Tibial nerve (tissue), 4 donors: ENCODE measurements around the gene CTSH. TPM values are rescaled to one million over a fixed set of nuclear protein-coding genes. Genes with fewer than 3 reads are reported as not detected.

Source experiments
- DNase-seq, 2 donors: peaks; one replicate each; pipeline ENCODE4 v3.0.0-alpha.2; 2019; ENCODE audit warnings: low spot score in 2 of 2
- H3K27ac ChIP-seq, 4 donors: fragments of 200-600 bp; sonication (generic) in 3 of 4; one replicate each; pipeline ENCODE4 v1.5.1; 2017 to 2019; ENCODE audit warnings: mild to moderate bottlenecking in 1 of 4
- H3K27me3 ChIP-seq, 2 donors: fragments of 200-600 bp; sonication (generic) in 1 of 2; one replicate each; pipeline versions ENCODE4 v1.5.1 to v1.6.0; 2017 to 2019
- H3K36me3 ChIP-seq, 3 donors: fragments of 200-600 bp; sonication (generic); one replicate each; pipeline ENCODE4 v1.5.1; 2018 to 2019
- H3K4me1 ChIP-seq, 4 donors: fragments of 200-600 bp; sonication (generic) in 3 of 4; one replicate each; pipeline ENCODE4 v1.5.1; 2017 to 2019
- H3K4me3 ChIP-seq, 4 donors: fragments of 200-600 bp; sonication (generic) in 3 of 4; one replicate each; pipeline ENCODE4 v1.5.1; 2017 to 2019; ENCODE audit warnings: mild to moderate bottlenecking in 1 of 4, moderate library complexity in 1 of 4
- H3K9me3 ChIP-seq, 4 donors: fragments of 200-600 bp; sonication (generic) in 3 of 4; one replicate each; pipeline ENCODE4 v1.5.1; 2017 to 2019
- CTCF ChIP-seq, 5 experiments: fragments of 200-600 bp in 3 of 5; fragments of 450-650 bp in 2 of 5; sonication (generic) in 3 of 5; IDR thresholded peaks; one replicate each; pipeline ENCODE4 v1.5.1; 2016 to 2019; ENCODE audit warnings: antibody characterized with exemption in 5 of 5, mild to moderate bottlenecking in 3 of 5, moderate library complexity in 2 of 5
- EP300 ChIP-seq, 2 donors: sonication (generic); formaldehyde crosslinking; IDR thresholded peaks; one replicate each; pipeline ENCODE4 v1.6.1; 2017; ENCODE audit warnings: antibody characterized with exemption in 2 of 2, mild to moderate bottlenecking in 1 of 2
- POLR2A ChIP-seq, 2 donors: fragments of 450-650 bp; IDR thresholded peaks; one replicate each; pipeline ENCODE4 v1.6.1; 2017; ENCODE audit warnings: antibody characterized with exemption in 2 of 2, mild to moderate bottlenecking in 2 of 2, moderate library complexity in 2 of 2
- WGBS, 2 donors: methylation state at CpG; one replicate each; pipeline ENCODE4 v1.1.5; 2018; 5-methylcytosine and 5-hydroxymethylcytosine counted together
- total RNA-seq, 4 donors: library from RNA; depleted of rRNA; stranded (reverse); fragments of >200 nt; gene quantifications; one replicate each; pipeline ENCODE4 v1.1.0, GENCODE V29; 2016

Gene CTSH
- total RNA-seq, 4 donors from 2014 or later = 73.8 to 333 (median 239) TPM

- no peak for DNase-seq
- H3K9me3 ChIP-seq = no peaks in the 10 kb centered on the region
- peaks cover 0 to 72% (median 20%) of the 10 kb centered on the region in 4 donors for H3K4me1 ChIP-seq
- peak overlapping the region in 2 of 4 donors; percentile 78 to 80 for H3K27ac ChIP-seq
- WGBS, 2 donors = 81 to 94% methylated on average over 3 of the region's 3 CpGs
- H3K27me3 ChIP-seq = no peaks in the 10 kb centered on the region
- peaks cover 0 to 75% (median 0%) of the 10 kb centered on the region in 3 donors for H3K36me3 ChIP-seq
- H3K4me3 ChIP-seq = no peak overlapping the region
- TF ChIP-seq POLR2A (IDR thresholded peaks at IDR 0.05) (no peak), EP300 (IDR thresholded peaks at IDR 0.05) (no peak), CTCF (IDR thresholded peaks at IDR 0.05) (no peak)
These were observed 31.8 kb downstream of the CTSH start for GRCh38 chr15:78913012-78913411.

- WGBS, 2 donors = 77 to 86% methylated on average over 2 of the region's 2 CpGs
- peaks cover 0 to 76% (median 0%) of the 10 kb centered on the region in 3 donors for H3K36me3 ChIP-seq
- H3K4me3 ChIP-seq = no peak overlapping the region
- DNase-seq = no peak
- H3K27me3 ChIP-seq = no peaks in the 10 kb centered on the region
- H3K27ac ChIP-seq = peak overlapping the region in 1 of 4 donors; percentile 80
- no peak for TF ChIP-seq EP300 (IDR thresholded peaks at IDR 0.05)
- TF ChIP-seq CTCF (IDR thresholded peaks at IDR 0.05) = no peak
- no peak for TF ChIP-seq POLR2A (IDR thresholded peaks at IDR 0.05)
- peaks cover 0 to 66% (median 20%) of the 10 kb centered on the region in 4 donors for H3K4me1 ChIP-seq
- H3K9me3 ChIP-seq = no peaks in the 10 kb centered on the region
These were observed 32.5 kb downstream of the CTSH start for GRCh38 chr15:78912316-78912715.

- no peak for DNase-seq
- H3K9me3 ChIP-seq = no peaks in the 10 kb centered on the region
- TF ChIP-seq POLR2A (IDR thresholded peaks at IDR 0.05) = no peak
- no peak for TF ChIP-seq EP300 (IDR thresholded peaks at IDR 0.05)
- TF ChIP-seq CTCF (IDR thresholded peaks at IDR 0.05) = no peak
- H3K36me3 ChIP-seq = peaks cover 0 to 95% (median 0%) of the 10 kb centered on the region in 3 donors
- H3K4me3 ChIP-seq = no peak overlapping the region
- 59 to 68% methylated on average over 7 of the region's 7 CpGs for WGBS, 2 donors
- H3K27ac ChIP-seq = peak overlapping the region in 1 of 4 donors; percentile 34
- peaks cover 0 to 63% (median 11%) of the 10 kb centered on the region in 4 donors for H3K4me1 ChIP-seq
- no peaks in the 10 kb centered on the region for H3K27me3 ChIP-seq
These were observed 34.6 kb downstream of the CTSH start for GRCh38 chr15:78910271-78910670.

GRCh38 chr15:78909791-78910228 lies 35.0 kb downstream of the CTSH start:
- DNase-seq = no peak
- Histone ChIP-seq H3K27ac (peak overlapping the region in 1 of 4 donors; percentile 34), H3K27me3 (no peaks in the 10 kb centered on the region), H3K36me3 (peaks cover 0 to 91% (median 0%) of the 10 kb centered on the region in 3 donors), H3K4me3 (no peak overlapping the region), H3K4me1 (peaks cover 0 to 58% (median 7%) of the 10 kb centered on the region in 4 donors), H3K9me3 (no peaks in the 10 kb centered on the region)
- 49 to 54% methylated on average over 5 of the region's 5 CpGs for WGBS, 2 donors
- peak; percentile 51 to 75 (median 63) for TF ChIP-seq CTCF (IDR thresholded peaks at IDR 0.05)
- no peak for TF ChIP-seq EP300 (IDR thresholded peaks at IDR 0.05)

GRCh38 chr15:78909160-78909695 lies 35.6 kb downstream of the CTSH start:
- Histone ChIP-seq H3K27ac (no peak overlapping the region), H3K36me3 (peaks cover 0 to 91% (median 0%) of the 10 kb centered on the region in 3 donors), H3K9me3 (no peaks in the 10 kb centered on the region), H3K27me3 (no peaks in the 10 kb centered on the region), H3K4me3 (no peak overlapping the region), H3K4me1 (peaks cover 0 to 52% (median 4%) of the 10 kb centered on the region in 4 donors)
- DNase-seq = no peak
- TF ChIP-seq EP300 (IDR thresholded peaks at IDR 0.05) (no peak), POLR2A (IDR thresholded peaks at IDR 0.05) (no peak), CTCF (IDR thresholded peaks at IDR 0.05) (no peak)
- WGBS, 2 donors = 33 to 49% methylated on average over 3 of the region's 3 CpGs
